Measurements from ENCODE around the gene PCMTD2. TPM values are rescaled to one million over a fixed set of nuclear protein-coding genes. Genes with fewer than 3 reads are reported as not detected.

Gene PCMTD2
- 33.0 and 41.3 TPM in 2 replicates for total RNA-seq (ENCODE audit: low replicate concordance)

GRCh38 chr20:64255361-64256281 lies at the start of gene PCMTD2:
Gene PCMTD2, plus strand, starts transcription at chr20:64255748. Its CDS starts 4,218 bp downstream, at chr20:64259966.

Other genes with a start within 250 kb of the PCMTD2 start
- 0.23 and 0.45 TPM in 2 replicates for gene C20orf204, start 219.6 kb upstream of the PCMTD2 start, total RNA-seq (ENCODE audit: low replicate concordance)
- gene SOX18, start 206.1 kb upstream of the PCMTD2 start, total RNA-seq (ENCODE audit: low replicate concordance) = 0.08 and 0.12 TPM in 2 replicates
- gene TCEA2, start 192.6 kb upstream of the PCMTD2 start, total RNA-seq (ENCODE audit: low replicate concordance) = 30.6 and 40.5 TPM in 2 replicates
- gene RGS19, start 176.2 kb upstream of the PCMTD2 start, total RNA-seq (ENCODE audit: low replicate concordance) = 5.6 and 11.7 TPM in 2 replicates
- gene OPRL1, start 175.7 kb upstream of the PCMTD2 start, total RNA-seq (ENCODE audit: low replicate concordance) = 1.5 and 2.3 TPM in 2 replicates
- gene LKAAEAR1, start 171.3 kb upstream of the PCMTD2 start, total RNA-seq (ENCODE audit: low replicate concordance) = not detected in 2 replicates
- not detected in 2 replicates for gene NPBWR2, start 148.2 kb upstream of the PCMTD2 start, total RNA-seq (ENCODE audit: low replicate concordance)
- gene MYT1, start 91.3 kb upstream of the PCMTD2 start, total RNA-seq (ENCODE audit: low replicate concordance) = not detected in 2 replicates